Measurements from ENCODE around the gene VPS37D. TPM values are rescaled to one million over a fixed set of nuclear protein-coding genes. Genes with fewer than 3 reads are reported as not detected.

Gene VPS37D
- total RNA-seq, 1 experiment from 2014 or later = 0.85 TPM

GRCh38 chr7:73683788-73684693, 16.4 kb downstream of the VPS37D start:
- Histone ChIP-seq H3K23ac (ENCODE audit: insufficient read length, low read depth, low read length) (no peak overlapping the region), H3K79me1 (ENCODE audit: insufficient read depth, low read depth, low read length, poor library complexity, severe bottlenecking) (peaks cover 19% of the 10 kb centered on the region), H3T11ph (ENCODE audit: low read length) (no peak overlapping the region), H3K4me2 (ENCODE audit: insufficient read depth, insufficient read length, low read length) (peak overlapping the region; percentile 80), H4K8ac (replicated peaks; ENCODE audit: insufficient read length, low read depth, low read length) (no peak overlapping the region), H2BK15ac (ENCODE audit: low read depth, low read length) (no peak overlapping the region), H3K14ac (ENCODE audit: insufficient read depth, low read length) (peak overlapping the region; percentile 80), H3K27ac (ENCODE audit: insufficient read length, low read depth, low read length) (no peak overlapping the region), H2BK120ac (ENCODE audit: low read depth, low read length, poor library complexity, severe bottlenecking) (peak overlapping the region; percentile 69), H2AK5ac (ENCODE audit: insufficient read length, low read length) (no peak overlapping the region), H3K4ac (ENCODE audit: low read depth, low read length) (no peak overlapping the region), H4K91ac (ENCODE audit: insufficient read length, low read depth, low read length) (no peak overlapping the region), H3K4me1 (ENCODE audit: insufficient read depth, low read length) (peaks cover 4% of the 10 kb centered on the region; the same call in 1 of the 2 replicates), H3K18ac (ENCODE audit: insufficient read length, low read depth, low read length) (peak overlapping the region; percentile 34), H2BK12ac (ENCODE audit: insufficient read length, low read depth, low read length) (no peak overlapping the region), H3K27me3 (ENCODE audit: insufficient read depth, low read length) (no peaks in the 10 kb centered on the region), H2BK20ac (ENCODE audit: low read depth, low read length, poor library complexity, severe bottlenecking) (no peak overlapping the region), H4K5ac (ENCODE audit: insufficient read length, low read depth, low read length) (no peak overlapping the region), H3K9me3 (ENCODE audit: control insufficient read depth, low read depth, low read length) (no peaks in the 10 kb centered on the region), H2BK5ac (ENCODE audit: insufficient read length, low read length) (no peak overlapping the region), H2AFZ (ENCODE audit: low read length) (peak overlapping the region; percentile 66), H3K23me2 (ENCODE audit: insufficient read length, low read depth, low read length, poor library complexity, severe bottlenecking) (peaks cover 12% of the 10 kb centered on the region), H3K9ac (ENCODE audit: extremely low read depth, insufficient read length, low read length) (peak overlapping the region; percentile 84), H3K79me2 (ENCODE audit: insufficient read depth, low read length) (peaks cover 23% of the 10 kb centered on the region; the same call in 1 of the 2 replicates), H4K20me1 (ENCODE audit: control insufficient read depth, insufficient read depth, insufficient read length) (peaks cover 3% of the 10 kb centered on the region), H3K56ac (ENCODE audit: insufficient read length, low read depth, low read length) (no peak overlapping the region)
- Mint-ChIP-seq H3K36me3 (ENCODE audit: insufficient read depth in 1 of 3, low read depth in 3 of 3) (peaks cover 25 to 41% (median 30%) of the 10 kb centered on the region in 3 experiments; a peak in 6 of 7 replicates), H3K4me1 (peaks cover 14 to 23% of the 10 kb centered on the region in 2 experiments), H3K27ac (peak overlapping the region; percentile 91 to 98 (median 95)), H3K9me3 (no peaks in the 10 kb centered on the region), H3K27me3 (ENCODE audit: low read depth) (no peaks in the 10 kb centered on the region), H3K4me3 (peak overlapping the region; percentile 90 to 98)
- no peak for DNase-seq
- TF ChIP-seq CTCF (conservative IDR thresholded peaks at IDR 0.05) = no peak
- WGBS (ENCODE audit: extremely low coverage, insufficient read length, low lambda C conversion rate) = no CpG with 5 or more reads among the region's 58 CpGs

Measured in H9 (cell line).